Measurements from ENCODE around the gene LURAP1L. TPM values are rescaled to one million over a fixed set of nuclear protein-coding genes. Genes with fewer than 3 reads are reported as not detected.

Gene LURAP1L
- total RNA-seq, 5 donors from 2014 or later (not counting 1 experiment from before 2014, with no cell fraction given): not detected

DNA sequence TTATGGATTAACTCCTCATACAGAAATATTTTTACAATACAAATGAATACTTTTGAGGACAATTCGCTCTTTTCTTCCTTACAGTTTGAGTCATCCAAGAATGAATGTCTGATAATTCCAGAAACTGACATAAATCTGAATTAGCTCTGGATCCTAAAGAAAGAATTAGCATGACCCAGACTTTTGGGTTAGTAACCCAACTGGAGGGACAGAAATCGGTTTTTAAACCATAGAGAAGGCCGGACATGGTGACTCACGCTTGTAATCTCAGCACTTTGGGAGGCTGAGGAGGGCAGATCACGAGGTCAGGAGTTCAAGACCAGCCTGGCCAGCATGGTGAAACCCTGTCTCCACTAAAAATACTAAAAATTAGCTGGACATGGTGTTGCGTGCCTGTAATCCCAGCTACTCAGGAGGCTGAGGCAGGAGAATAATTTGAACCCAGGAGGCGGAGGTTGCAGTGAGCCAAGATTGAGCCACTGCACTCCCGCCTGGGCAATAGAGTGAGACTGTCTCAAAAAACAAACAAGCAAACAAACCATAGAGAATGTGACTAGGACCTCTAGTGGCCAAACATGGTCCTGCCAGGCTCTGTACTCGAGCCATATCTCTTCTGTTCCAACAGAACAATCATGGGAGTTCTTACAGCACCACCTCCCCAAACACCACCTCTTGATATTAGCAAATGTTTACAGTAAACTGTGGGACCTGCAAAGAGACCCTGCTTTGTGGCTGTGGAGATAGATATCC is 44.8 kb downstream of the LURAP1L start:
- Histone ChIP-seq H3K36me3 (ENCODE audit: control insufficient read depth in 2 of 2, extremely low read depth in 1 of 2, insufficient read depth in 1 of 2, low read length in 1 of 2) (no peaks in the 10 kb centered on the region), H3K27me3 (replicated peaks in 1 of 2; ENCODE audit: control insufficient read depth in 2 of 2, extremely low read depth in 1 of 2, insufficient read depth in 2 of 2, low read length in 1 of 2) (no peaks in the 10 kb centered on the region), H3K4me3 (ENCODE audit: control insufficient read depth in 1 of 2, extremely low read depth in 1 of 2, low read length in 1 of 2) (no peak overlapping the region), H3K4me1 (ENCODE audit: control insufficient read depth in 1 of 2, extremely low read depth in 1 of 2, insufficient read depth in 2 of 2, low read length in 2 of 2) (no peaks in the 10 kb centered on the region), H3K27ac (ENCODE audit: low read length) (no peak overlapping the region), H3K9me3 (no peaks in the 10 kb centered on the region)
- Mint-ChIP-seq H3K36me3 (no peaks in the 10 kb centered on the region), H3K27ac (no peak overlapping the region), H3K4me1 (peaks cover 0 to 5% (median 0%) of the 10 kb centered on the region in 3 donors), H3K27me3 (no peaks in the 10 kb centered on the region), H3K4me3 (no peak overlapping the region), H3K9me3 (peaks cover 3 to 16% (median 8%) of the 10 kb centered on the region in 3 donors)
- ATAC-seq (replicated peaks in 1 of 4): no peak
- DNase-seq: no peak
- ChIA-PET POLR2A (no interaction called here), CTCF (interaction anchor here in 1 of 2 donors (0.6 kb wide), 1 partner anchor 634 kb away, joined by 3 read pairs; no protein-coding TSS in a partner anchor)
- 97% methylated on average over 5 of the region's 9 CpGs for WGBS (ENCODE audit: insufficient coverage)

DNA sequence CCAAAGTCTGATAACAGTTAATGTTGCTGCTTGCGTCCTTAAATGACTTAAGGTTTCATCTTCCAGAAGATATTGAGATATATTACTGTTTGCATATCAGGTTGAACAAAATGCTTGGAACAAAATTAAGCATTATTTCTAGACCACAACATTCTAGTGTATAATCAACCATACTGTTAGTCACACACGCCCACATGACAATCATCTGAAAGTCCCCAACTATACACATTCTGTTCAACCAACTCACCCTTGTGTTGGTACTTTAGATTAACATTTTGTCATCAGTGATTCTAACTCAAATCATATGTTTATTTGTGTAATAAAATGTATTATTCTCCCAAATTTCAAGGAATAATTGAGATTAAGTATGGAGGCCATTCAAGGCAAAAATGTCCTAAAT is 47.3 kb downstream of the LURAP1L start:
- Mint-ChIP-seq H3K4me1 (peaks cover 0 to 5% (median 0%) of the 10 kb centered on the region in 3 donors), H3K27me3 (no peaks in the 10 kb centered on the region), H3K9me3 (peaks cover 3 to 14% (median 8%) of the 10 kb centered on the region in 3 donors), H3K4me3 (no peak overlapping the region), H3K27ac (no peak overlapping the region), H3K36me3 (no peaks in the 10 kb centered on the region)
- CTCF ChIA-PET: no interaction called here
- DNase-seq (no peak), ATAC-seq (replicated peaks in 1 of 4) (no peak)
- H3K4me1 ChIP-seq (ENCODE audit: control insufficient read depth in 1 of 2, extremely low read depth in 1 of 2, insufficient read depth in 2 of 2, low read length in 2 of 2): no peaks in the 10 kb centered on the region
- no peak overlapping the region for H3K4me3 ChIP-seq (ENCODE audit: control insufficient read depth in 1 of 2, extremely low read depth in 1 of 2, low read length in 1 of 2)
- H3K27ac ChIP-seq (ENCODE audit: low read length): no peak overlapping the region
- no peaks in the 10 kb centered on the region for H3K36me3 ChIP-seq (ENCODE audit: control insufficient read depth in 2 of 2, extremely low read depth in 1 of 2, insufficient read depth in 1 of 2, low read length in 1 of 2)
- POLR2A ChIA-PET: no interaction called here
- no peaks in the 10 kb centered on the region for H3K9me3 ChIP-seq
- no peaks in the 10 kb centered on the region for H3K27me3 ChIP-seq (replicated peaks in 1 of 2; ENCODE audit: control insufficient read depth in 2 of 2, extremely low read depth in 1 of 2, insufficient read depth in 2 of 2, low read length in 1 of 2)
- no CpG with 5 or more reads among the region's 2 CpGs for WGBS (ENCODE audit: insufficient coverage)

DNA sequence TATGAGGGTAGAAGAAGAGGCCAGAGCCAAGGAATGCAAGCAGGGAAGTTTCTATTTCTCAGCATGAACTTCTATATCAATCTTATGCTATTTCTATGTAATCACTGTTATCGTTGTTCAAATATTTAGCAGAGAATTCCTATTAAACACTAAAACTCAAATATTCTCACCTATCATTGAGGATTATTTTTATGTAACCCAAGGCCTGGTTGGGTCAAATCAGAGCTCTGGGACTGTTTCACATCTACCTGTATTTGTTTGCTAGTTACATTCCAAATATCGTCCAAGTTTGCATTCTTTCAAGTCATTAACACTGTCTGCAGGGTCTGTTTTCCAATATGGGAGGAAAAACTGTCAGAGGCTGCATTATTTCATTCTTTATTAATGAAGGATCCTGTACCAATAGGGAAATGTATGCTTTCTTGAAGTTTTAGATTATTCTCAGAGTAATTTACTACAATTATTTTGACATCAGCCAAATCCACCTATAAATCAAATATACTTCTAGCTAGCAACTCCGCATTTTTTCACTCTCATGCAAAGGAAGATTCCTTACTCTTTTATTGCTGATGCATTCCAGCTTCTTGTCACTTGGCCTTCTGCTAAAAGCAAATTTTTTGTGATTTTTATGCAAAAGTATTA is 52.2 kb downstream of the LURAP1L start:
- Histone ChIP-seq H3K4me3 (ENCODE audit: control insufficient read depth in 1 of 2, extremely low read depth in 1 of 2, low read length in 1 of 2) (no peak overlapping the region), H3K27me3 (replicated peaks in 1 of 2; ENCODE audit: control insufficient read depth in 2 of 2, extremely low read depth in 1 of 2, insufficient read depth in 2 of 2, low read length in 1 of 2) (no peaks in the 10 kb centered on the region), H3K27ac (ENCODE audit: low read length) (no peak overlapping the region), H3K4me1 (ENCODE audit: control insufficient read depth in 1 of 2, extremely low read depth in 1 of 2, insufficient read depth in 2 of 2, low read length in 2 of 2) (no peaks in the 10 kb centered on the region), H3K9me3 (no peaks in the 10 kb centered on the region), H3K36me3 (ENCODE audit: control insufficient read depth in 2 of 2, extremely low read depth in 1 of 2, insufficient read depth in 1 of 2, low read length in 1 of 2) (no peaks in the 10 kb centered on the region)
- WGBS (ENCODE audit: insufficient coverage): no CpG with 5 or more reads among the region's 3 CpGs
- ATAC-seq (replicated peaks in 1 of 4): no peak
- no peak for DNase-seq
- Mint-ChIP-seq H3K36me3 (no peaks in the 10 kb centered on the region), H3K4me3 (no peak overlapping the region), H3K27ac (no peak overlapping the region), H3K4me1 (no peaks in the 10 kb centered on the region), H3K9me3 (peaks cover 0 to 5% (median 5%) of the 10 kb centered on the region in 3 donors), H3K27me3 (no peaks in the 10 kb centered on the region)
- ChIA-PET CTCF (no interaction called here), POLR2A (no interaction called here)

DNA sequence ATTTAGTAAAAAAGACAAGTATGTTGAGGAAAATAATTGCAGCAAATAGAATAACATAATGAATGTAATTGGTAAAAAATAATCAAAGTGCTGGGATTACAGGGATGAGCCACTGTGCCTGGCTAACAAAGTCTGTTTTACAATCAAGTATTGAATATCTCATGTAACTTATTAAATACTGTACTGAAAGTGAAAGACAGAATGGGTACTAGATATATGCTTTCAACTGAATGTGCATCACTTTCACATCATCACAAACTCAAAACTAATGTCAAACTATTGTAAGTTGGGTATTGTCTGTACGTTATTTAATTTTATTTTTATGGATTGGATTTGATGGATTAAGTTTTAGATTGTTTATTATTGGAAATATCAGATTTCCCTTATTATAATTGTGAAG is 58.9 kb downstream of the LURAP1L start:
- Histone ChIP-seq H3K27me3 (replicated peaks in 1 of 2; ENCODE audit: control insufficient read depth in 2 of 2, extremely low read depth in 1 of 2, insufficient read depth in 2 of 2, low read length in 1 of 2) (no peaks in the 10 kb centered on the region), H3K4me1 (ENCODE audit: control insufficient read depth in 1 of 2, extremely low read depth in 1 of 2, insufficient read depth in 2 of 2, low read length in 2 of 2) (no peaks in the 10 kb centered on the region), H3K36me3 (ENCODE audit: control insufficient read depth in 2 of 2, extremely low read depth in 1 of 2, insufficient read depth in 1 of 2, low read length in 1 of 2) (no peaks in the 10 kb centered on the region), H3K4me3 (ENCODE audit: control insufficient read depth in 1 of 2, extremely low read depth in 1 of 2, low read length in 1 of 2) (no peak overlapping the region), H3K27ac (ENCODE audit: low read length) (no peak overlapping the region), H3K9me3 (no peaks in the 10 kb centered on the region)
- no peaks in the 10 kb centered on the region for H3K36me3 Mint-ChIP-seq
- no peaks in the 10 kb centered on the region for H3K4me1 Mint-ChIP-seq
- no peak overlapping the region for H3K27ac Mint-ChIP-seq
- H3K9me3 Mint-ChIP-seq: peaks cover 11 to 29% (median 12%) of the 10 kb centered on the region in 3 donors
- no CpG with 5 or more reads among the region's 1 CpG for WGBS (ENCODE audit: insufficient coverage)
- no peaks in the 10 kb centered on the region for H3K27me3 Mint-ChIP-seq
- POLR2A ChIA-PET: no interaction called here
- DNase-seq (no peak), ATAC-seq (replicated peaks in 1 of 4) (no peak)
- no peak overlapping the region for H3K4me3 Mint-ChIP-seq
- CTCF ChIA-PET: no interaction called here

DNA sequence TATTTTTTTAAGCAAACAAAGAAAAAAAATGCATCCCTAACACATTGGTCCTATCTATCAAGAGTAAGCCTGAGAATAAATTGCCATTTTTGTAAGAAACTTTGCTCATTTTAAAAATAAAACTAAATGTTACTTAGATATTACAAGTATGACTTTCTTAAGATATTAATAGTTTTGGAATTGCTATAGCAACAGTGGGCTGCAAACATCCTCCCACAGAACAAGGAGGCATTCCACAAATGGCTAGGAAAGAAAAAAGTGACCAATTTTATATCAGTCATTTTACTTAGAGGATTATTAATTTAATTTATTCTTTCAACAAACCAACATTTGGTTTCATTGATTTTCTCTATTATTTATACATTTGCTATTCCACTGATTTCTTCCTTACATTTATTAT is 63.7 kb downstream of the LURAP1L start:
- H3K36me3 Mint-ChIP-seq: no peaks in the 10 kb centered on the region
- no peak overlapping the region for H3K27ac Mint-ChIP-seq
- DNase-seq (no peak), ATAC-seq (replicated peaks in 1 of 4) (no peak)
- Histone ChIP-seq H3K27me3 (replicated peaks in 1 of 2; ENCODE audit: control insufficient read depth in 2 of 2, extremely low read depth in 1 of 2, insufficient read depth in 2 of 2, low read length in 1 of 2) (no peaks in the 10 kb centered on the region), H3K36me3 (ENCODE audit: control insufficient read depth in 2 of 2, extremely low read depth in 1 of 2, insufficient read depth in 1 of 2, low read length in 1 of 2) (no peaks in the 10 kb centered on the region), H3K9me3 (no peaks in the 10 kb centered on the region), H3K27ac (ENCODE audit: low read length) (no peak overlapping the region), H3K4me3 (ENCODE audit: control insufficient read depth in 1 of 2, extremely low read depth in 1 of 2, low read length in 1 of 2) (no peak overlapping the region), H3K4me1 (ENCODE audit: control insufficient read depth in 1 of 2, extremely low read depth in 1 of 2, insufficient read depth in 2 of 2, low read length in 2 of 2) (no peaks in the 10 kb centered on the region)
- POLR2A ChIA-PET: no interaction called here
- H3K9me3 Mint-ChIP-seq: peaks cover 15 to 41% (median 16%) of the 10 kb centered on the region in 3 donors
- no peak overlapping the region for H3K4me3 Mint-ChIP-seq
- no peaks in the 10 kb centered on the region for H3K4me1 Mint-ChIP-seq
- CTCF ChIA-PET: no interaction called here
- no peaks in the 10 kb centered on the region for H3K27me3 Mint-ChIP-seq

DNA sequence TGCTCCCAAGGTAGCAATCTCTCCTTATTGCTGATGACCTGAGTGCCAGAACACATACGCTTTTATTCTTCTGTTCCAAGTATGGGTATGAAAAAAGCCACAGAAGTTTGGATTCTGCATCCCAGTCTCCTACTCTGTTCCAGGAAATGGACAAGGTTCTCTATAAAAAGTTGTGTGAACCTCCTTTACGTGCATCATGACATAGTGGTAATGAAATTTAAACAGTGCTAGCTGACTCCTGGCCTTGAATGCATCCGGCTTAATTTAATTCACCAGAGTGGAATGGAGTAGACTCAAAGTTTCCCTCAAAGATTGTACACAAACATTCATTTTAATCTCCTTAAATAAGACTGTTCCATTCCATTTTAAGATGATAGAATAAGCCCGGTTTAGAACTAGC is 68.9 kb downstream of the LURAP1L start:
- WGBS (ENCODE audit: insufficient coverage): no CpG with 5 or more reads among the region's 4 CpGs
- ChIA-PET POLR2A (no interaction called here), CTCF (no interaction called here)
- Histone ChIP-seq H3K4me1 (ENCODE audit: control insufficient read depth in 1 of 2, extremely low read depth in 1 of 2, insufficient read depth in 2 of 2, low read length in 2 of 2) (no peaks in the 10 kb centered on the region), H3K36me3 (ENCODE audit: control insufficient read depth in 2 of 2, extremely low read depth in 1 of 2, insufficient read depth in 1 of 2, low read length in 1 of 2) (no peaks in the 10 kb centered on the region), H3K4me3 (ENCODE audit: control insufficient read depth in 1 of 2, extremely low read depth in 1 of 2, low read length in 1 of 2) (no peak overlapping the region), H3K27ac (ENCODE audit: low read length) (no peak overlapping the region), H3K9me3 (no peaks in the 10 kb centered on the region), H3K27me3 (replicated peaks in 1 of 2; ENCODE audit: control insufficient read depth in 2 of 2, extremely low read depth in 1 of 2, insufficient read depth in 2 of 2, low read length in 1 of 2) (no peaks in the 10 kb centered on the region)
- H3K4me3 Mint-ChIP-seq: no peak overlapping the region
- DNase-seq (no peak), ATAC-seq (replicated peaks in 1 of 4) (no peak)
- no peak overlapping the region for H3K27ac Mint-ChIP-seq
- no peaks in the 10 kb centered on the region for H3K27me3 Mint-ChIP-seq
- H3K4me1 Mint-ChIP-seq: no peaks in the 10 kb centered on the region
- H3K36me3 Mint-ChIP-seq: no peaks in the 10 kb centered on the region
- peaks cover 11 to 29% (median 14%) of the 10 kb centered on the region in 3 donors for H3K9me3 Mint-ChIP-seq
